Measurements from ENCODE around the gene GSK3A.

The GSK3A gene

GRCh38 chr19:42284066-42284501, 41.7 kb upstream of the GSK3A start:
- Mint-ChIP-seq H3K27me3 (no peaks in the 10 kb centered on the region), H3K4me1 (peaks cover 29% of the 10 kb centered on the region), H3K27ac (no peak overlapping the region), H3K4me3 (no peak overlapping the region), H3K9me3 (no peaks in the 10 kb centered on the region), H3K36me3 (peaks cover 13% of the 10 kb centered on the region)
- peak; percentile 56 for ATAC-seq

GRCh38 chr19:42283188-42284065, 41.0 kb upstream of the GSK3A start:
- Mint-ChIP-seq H3K27me3 (no peaks in the 10 kb centered on the region), H3K27ac (no peak overlapping the region)
- ATAC-seq = peak; percentile 81

GRCh38 chr19:42282819-42283187, 40.4 kb upstream of the GSK3A start:
- H3K4me1 Mint-ChIP-seq = peaks cover 42% of the 10 kb centered on the region

More at GRCh38 chr19:42283188-42284065, 41.0 kb upstream of the GSK3A start:
- peaks cover 36% of the 10 kb centered on the region for H3K4me1 Mint-ChIP-seq
- no peaks in the 10 kb centered on the region for H3K9me3 Mint-ChIP-seq
- H3K36me3 Mint-ChIP-seq = peaks cover 7% of the 10 kb centered on the region
- no peak overlapping the region for H3K4me3 Mint-ChIP-seq

DNA sequence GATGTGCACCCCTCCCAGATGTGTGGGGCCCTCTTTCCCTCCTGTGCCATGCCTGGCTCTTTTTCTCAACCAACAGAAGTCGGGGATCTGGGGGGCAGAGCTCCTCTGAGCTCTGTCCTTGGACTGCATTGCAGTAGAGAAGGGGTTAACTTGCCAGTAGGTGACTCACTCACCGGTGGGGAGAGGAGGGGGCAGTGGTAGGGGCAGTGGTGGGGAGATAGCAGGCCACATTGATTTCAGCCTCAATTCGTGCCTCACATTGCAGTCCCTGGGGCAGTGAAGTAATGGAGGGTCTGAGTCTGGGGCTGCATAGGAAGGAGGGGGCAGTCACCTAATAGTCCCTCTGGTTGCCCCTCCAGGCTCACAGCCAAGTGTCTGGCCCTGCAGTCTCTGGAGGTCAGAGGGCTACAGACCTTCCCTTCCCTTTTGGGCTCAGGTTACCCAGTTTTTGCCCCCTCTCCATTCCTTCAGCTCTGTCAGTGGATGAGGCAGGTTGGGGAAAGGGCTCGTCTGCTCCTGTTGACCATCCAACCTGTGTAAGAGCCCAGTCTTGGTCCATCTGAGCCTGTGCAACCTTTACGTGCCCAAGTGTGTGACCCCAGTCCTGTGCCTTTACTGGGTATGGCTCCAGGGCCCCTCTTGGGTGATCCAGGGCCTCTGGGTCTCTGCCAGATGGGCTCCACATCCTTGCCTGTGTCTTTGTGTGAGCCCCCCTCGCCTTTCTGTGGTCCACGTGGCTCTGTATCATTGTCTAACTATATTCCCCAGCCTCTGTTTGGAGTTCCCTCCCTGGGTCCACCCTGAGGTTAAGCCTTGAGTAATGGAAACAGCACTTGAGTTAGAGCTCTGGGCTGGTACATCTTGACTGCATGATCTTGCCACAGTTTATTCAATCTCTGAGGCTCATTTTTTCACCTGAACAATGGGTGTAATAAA, 39.7 kb upstream of the GSK3A start:
- Mint-ChIP-seq H3K4me3 (peak overlapping the region; percentile 61), H3K36me3 (peaks cover 5% of the 10 kb centered on the region), H3K27me3 (no peaks in the 10 kb centered on the region), H3K4me1 (peaks cover 42% of the 10 kb centered on the region), H3K9me3 (no peaks in the 10 kb centered on the region), H3K27ac (no peak overlapping the region)
- ATAC-seq = no peak

More at GRCh38 chr19:42282819-42283187, 40.4 kb upstream of the GSK3A start:
- Mint-ChIP-seq H3K36me3 (peaks cover 5% of the 10 kb centered on the region), H3K27me3 (no peaks in the 10 kb centered on the region), H3K9me3 (no peaks in the 10 kb centered on the region), H3K4me3 (no peak overlapping the region), H3K27ac (no peak overlapping the region)
- no peak for ATAC-seq

- no peak overlapping the region for H3K27ac Mint-ChIP-seq
- H3K9me3 Mint-ChIP-seq = no peaks in the 10 kb centered on the region
- ATAC-seq = no peak
- peaks cover 41% of the 10 kb centered on the region for H3K4me1 Mint-ChIP-seq
- no peaks in the 10 kb centered on the region for H3K27me3 Mint-ChIP-seq
- peak overlapping the region; percentile 69 for H3K4me3 Mint-ChIP-seq
- H3K36me3 Mint-ChIP-seq = peaks cover 6% of the 10 kb centered on the region
Observed at GRCh38 chr19:42281146-42281826, 38.9 kb upstream of the GSK3A start.

- H3K4me3 Mint-ChIP-seq = peak overlapping the region; percentile 69
- H3K27me3 Mint-ChIP-seq = no peaks in the 10 kb centered on the region
- no peaks in the 10 kb centered on the region for H3K9me3 Mint-ChIP-seq
- H3K27ac Mint-ChIP-seq = no peak overlapping the region
- ATAC-seq = no peak
- peaks cover 7% of the 10 kb centered on the region for H3K36me3 Mint-ChIP-seq
- peaks cover 41% of the 10 kb centered on the region for H3K4me1 Mint-ChIP-seq
Observed at GRCh38 chr19:42280815-42281145, 38.4 kb upstream of the GSK3A start.

DNA sequence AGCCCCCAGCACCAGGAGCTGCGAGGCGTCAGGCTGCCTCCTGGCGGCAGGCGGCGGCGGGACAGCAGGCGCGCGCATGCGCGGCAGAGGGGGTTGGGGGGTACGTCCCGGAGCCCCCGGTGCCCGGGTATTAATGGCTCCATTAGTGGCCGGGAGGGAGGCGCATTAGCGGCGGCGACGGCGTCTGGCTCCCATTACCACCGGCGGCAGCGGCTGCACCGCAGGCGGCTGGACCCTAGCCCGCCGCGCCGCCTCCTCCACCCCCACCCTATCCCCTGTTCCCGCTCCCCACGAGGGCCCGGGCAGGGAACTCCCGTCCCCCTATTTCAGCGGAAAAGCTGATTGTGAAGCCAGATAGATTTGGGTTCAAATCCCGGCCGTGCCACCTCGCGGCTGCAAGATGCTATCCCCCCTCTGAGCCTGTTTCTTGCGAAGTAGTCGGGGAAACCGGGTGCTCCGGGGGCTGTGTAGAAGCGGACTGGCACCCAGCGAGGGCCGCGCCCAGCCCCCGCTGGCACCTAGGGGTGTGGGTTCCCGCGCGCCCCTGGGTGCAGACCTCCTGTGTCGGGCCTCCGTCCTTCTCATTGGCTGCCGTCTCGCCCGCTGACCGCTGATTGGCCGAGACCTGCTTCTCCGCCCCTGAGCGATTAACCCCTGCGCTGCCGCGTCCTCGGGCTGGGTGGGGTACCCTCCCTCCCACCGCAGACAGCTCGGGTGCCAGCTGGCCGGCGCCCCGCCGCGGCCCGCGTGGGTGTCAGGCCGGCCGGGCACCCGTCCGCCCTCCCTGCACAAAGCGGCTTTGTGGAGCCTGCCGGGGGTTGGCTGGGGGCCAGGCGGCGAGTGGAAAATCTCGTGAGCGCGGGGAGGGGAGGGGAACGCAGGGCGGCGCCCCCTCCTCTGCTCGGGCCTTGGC, 37.8 kb upstream of the GSK3A start:
- ATAC-seq = peak; percentile 67
- H3K4me3 Mint-ChIP-seq = peak overlapping the region; percentile 86
- no peaks in the 10 kb centered on the region for H3K27me3 Mint-ChIP-seq
- H3K36me3 Mint-ChIP-seq = peaks cover 10% of the 10 kb centered on the region
- H3K4me1 Mint-ChIP-seq = peaks cover 39% of the 10 kb centered on the region
- no peaks in the 10 kb centered on the region for H3K9me3 Mint-ChIP-seq
- H3K27ac Mint-ChIP-seq = no peak overlapping the region

DNA sequence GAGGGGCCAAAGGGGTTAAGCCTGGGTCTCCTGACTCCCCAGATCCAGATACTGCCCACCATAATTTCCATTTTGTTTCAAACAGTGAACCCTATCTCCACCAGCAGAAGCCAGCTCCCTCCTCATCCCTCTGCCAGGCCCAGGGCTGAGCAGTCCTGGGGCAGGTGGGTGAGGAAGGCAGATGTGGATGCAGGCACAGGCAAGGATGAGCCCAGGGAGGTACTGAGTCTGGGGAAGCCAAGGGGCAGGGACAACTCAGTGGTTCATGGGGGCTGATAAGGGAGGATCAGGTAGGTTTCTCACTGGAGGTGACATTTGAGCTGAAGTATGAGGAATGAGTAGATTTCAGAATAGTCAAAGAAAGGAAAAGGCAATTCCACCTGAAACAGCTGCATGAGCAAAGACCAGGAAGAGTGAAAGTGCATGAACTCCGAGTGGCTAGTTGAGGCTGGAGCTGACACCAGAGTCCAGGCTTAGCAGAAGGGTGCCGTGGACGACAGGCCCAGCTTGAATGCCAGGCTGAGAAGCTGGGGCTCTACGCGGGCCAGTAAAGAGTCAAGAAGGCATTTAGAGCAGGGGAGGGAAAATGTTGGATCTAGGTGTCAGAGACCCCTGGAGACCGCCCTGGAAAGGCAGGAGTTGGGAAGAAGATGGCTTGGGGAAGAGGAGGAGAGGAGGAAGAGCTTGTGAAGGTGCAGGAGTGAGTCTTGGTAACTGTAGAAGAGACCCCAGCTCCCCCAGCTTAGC, 36.9 kb upstream of the GSK3A start:
- Mint-ChIP-seq H3K36me3 (peaks cover 19% of the 10 kb centered on the region), H3K4me1 (peaks cover 39% of the 10 kb centered on the region), H3K27ac (no peak overlapping the region)

DNA sequence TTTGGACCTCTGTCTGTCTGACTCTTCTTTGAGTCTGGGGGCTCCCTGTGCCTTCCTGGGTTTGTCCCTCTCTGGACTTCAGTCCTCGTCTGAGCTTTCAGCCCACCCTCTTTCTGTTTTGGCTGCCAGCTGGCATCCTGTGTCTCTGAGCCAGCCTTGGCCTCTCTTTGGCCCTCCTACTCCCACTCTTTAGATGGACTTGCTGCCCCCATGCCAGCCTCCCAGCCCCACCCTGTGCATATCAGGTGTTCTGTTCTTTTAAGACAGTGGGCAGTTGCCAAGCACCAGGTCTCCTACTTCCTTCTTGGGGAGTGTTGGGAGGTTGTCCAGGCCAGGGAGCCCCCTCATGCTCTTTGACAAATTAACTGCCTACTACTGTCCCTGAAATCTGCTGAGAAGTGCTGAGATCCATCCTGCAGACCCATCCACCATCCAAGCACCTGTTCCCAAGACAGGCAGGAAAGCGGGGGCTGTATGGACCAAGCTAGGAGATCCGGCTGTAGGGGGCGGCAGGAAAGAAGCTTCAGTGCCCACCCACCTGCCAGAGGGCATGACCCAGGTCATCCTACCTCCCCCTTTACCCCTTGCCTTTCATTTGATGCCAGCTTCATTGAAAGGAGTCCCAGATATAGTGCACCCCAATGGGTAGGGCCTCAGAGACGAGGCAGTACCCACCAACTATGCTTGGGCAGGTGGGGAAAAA, 36.2 kb upstream of the GSK3A start:
- H3K4me3 Mint-ChIP-seq = peak overlapping the region; percentile 86
- no peaks in the 10 kb centered on the region for H3K9me3 Mint-ChIP-seq
- no peaks in the 10 kb centered on the region for H3K27me3 Mint-ChIP-seq
- no peak for ATAC-seq
- H3K27ac Mint-ChIP-seq = no peak overlapping the region
- peaks cover 26% of the 10 kb centered on the region for H3K36me3 Mint-ChIP-seq
- peaks cover 39% of the 10 kb centered on the region for H3K4me1 Mint-ChIP-seq

More for the DNA sequence above, 36.9 kb upstream of the GSK3A start:
- ATAC-seq = no peak
- Mint-ChIP-seq H3K9me3 (no peaks in the 10 kb centered on the region), H3K27me3 (no peaks in the 10 kb centered on the region), H3K4me3 (peak overlapping the region; percentile 86)

GRCh38 chr19:42277821-42278451, 35.5 kb upstream of the GSK3A start:
- Mint-ChIP-seq H3K36me3 (peaks cover 31% of the 10 kb centered on the region), H3K27ac (no peak overlapping the region), H3K9me3 (no peaks in the 10 kb centered on the region), H3K4me1 (peaks cover 39% of the 10 kb centered on the region), H3K27me3 (no peaks in the 10 kb centered on the region), H3K4me3 (no peak overlapping the region)
- ATAC-seq = no peak

DNA sequence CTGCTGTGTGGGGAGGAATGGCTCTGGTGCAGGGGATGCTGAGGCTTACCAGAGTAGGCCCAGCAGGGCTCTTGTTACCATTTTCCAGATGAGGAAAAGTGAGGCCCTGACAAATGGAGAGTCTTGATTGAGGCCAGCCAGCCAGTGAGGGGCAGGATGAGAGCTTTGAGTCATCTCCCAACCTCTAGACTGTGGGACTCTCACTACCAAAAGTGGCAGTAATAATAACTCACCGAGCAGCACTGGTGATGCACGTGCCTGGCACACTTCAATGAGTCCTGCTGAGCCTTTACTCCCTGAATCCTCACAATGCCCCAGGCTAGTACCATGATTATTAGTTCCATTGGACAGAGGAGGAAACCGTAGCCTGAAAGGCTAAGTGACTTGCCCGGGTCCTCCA, 34.4 kb upstream of the GSK3A start:
- H3K27ac Mint-ChIP-seq = no peak overlapping the region
- no peaks in the 10 kb centered on the region for H3K27me3 Mint-ChIP-seq
- peaks cover 39% of the 10 kb centered on the region for H3K4me1 Mint-ChIP-seq
- peaks cover 32% of the 10 kb centered on the region for H3K36me3 Mint-ChIP-seq
- ATAC-seq = no peak
- no peak overlapping the region for H3K4me3 Mint-ChIP-seq
- H3K9me3 Mint-ChIP-seq = no peaks in the 10 kb centered on the region

DNA sequence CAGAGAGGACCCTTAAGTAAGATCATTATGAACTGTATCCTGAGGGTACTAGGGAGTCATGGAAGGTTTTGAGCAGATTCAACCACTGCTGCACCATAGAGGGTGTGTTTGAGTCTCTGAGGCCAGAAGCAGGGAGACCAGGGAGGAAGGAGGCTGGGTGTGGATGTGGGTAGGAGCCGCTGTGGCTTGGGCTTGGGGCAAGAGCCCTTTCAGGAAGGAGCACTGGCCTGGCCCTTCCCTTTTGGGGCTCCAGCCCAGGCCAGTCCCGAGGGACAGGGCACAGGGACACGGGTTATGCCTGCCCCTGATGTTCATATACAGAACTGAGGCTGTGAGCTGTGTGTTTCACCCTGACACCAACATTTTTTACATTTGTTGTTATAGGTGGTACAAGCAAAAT, 33.9 kb upstream of the GSK3A start:
- Mint-ChIP-seq H3K9me3 (no peaks in the 10 kb centered on the region), H3K4me1 (peaks cover 44% of the 10 kb centered on the region), H3K4me3 (no peak overlapping the region), H3K27ac (peak overlapping the region; percentile 2), H3K36me3 (peaks cover 37% of the 10 kb centered on the region), H3K27me3 (no peaks in the 10 kb centered on the region)
- ATAC-seq = no peak

DNA sequence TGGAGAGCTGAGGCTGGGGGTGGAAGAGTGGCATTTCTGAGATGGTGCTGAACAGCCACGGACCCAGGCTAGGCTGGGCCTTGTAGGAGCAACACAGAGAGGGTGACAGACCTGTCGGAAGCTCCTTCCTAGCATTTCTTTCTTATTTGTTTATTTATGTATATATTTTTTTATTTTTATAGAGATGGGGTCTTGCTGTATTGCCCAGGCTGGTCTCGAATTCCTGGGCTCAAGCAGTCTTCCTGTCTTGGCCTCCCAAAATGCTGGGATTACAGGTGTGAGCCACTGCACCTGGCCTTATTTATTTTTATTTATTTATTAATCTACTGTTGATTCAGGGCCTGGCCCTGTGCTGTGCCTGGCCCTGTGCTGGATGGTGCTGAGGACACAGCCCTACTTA, 33.1 kb upstream of the GSK3A start:
- no peak for ATAC-seq
- peaks cover 52% of the 10 kb centered on the region for H3K4me1 Mint-ChIP-seq
- H3K4me3 Mint-ChIP-seq = no peak overlapping the region
- peaks cover 37% of the 10 kb centered on the region for H3K36me3 Mint-ChIP-seq
- H3K9me3 Mint-ChIP-seq = no peaks in the 10 kb centered on the region
- no peaks in the 10 kb centered on the region for H3K27me3 Mint-ChIP-seq
- peak overlapping the region; percentile 46 for H3K27ac Mint-ChIP-seq

Data from stimulated activated memory B cell treated with anti-CD40 and anti-IgM and Interleukin-4, amounts not matched to agents 10 μg/mL and 1 μg/mL and 100 μg/mL, for 72 hours (primary cell).